ENCODE results near the gene PTGDS. TPM values are rescaled to one million over a fixed set of nuclear protein-coding genes. Genes with fewer than 3 reads are reported as not detected.

The PTGDS gene
- total and polyA plus RNA-seq, 4 donors, result 0.23 to 15.2 (median 6.4) TPM

GRCh38 chr9:136997830-136998234 lies 20.5 kb downstream of the PTGDS start:
- TF ChIP-seq CTCF (IDR thresholded peaks at IDR 0.05; ENCODE audit: low read depth, low read length, missing input control), result no peak
- no peak for TF ChIP-seq HNF4A (conservative IDR thresholded peaks at IDR 0.05)
- TF ChIP-seq ZBTB33 (IDR thresholded peaks at IDR 0.05), result no peak
- TF ChIP-seq RXRA (IDR thresholded peaks at IDR 0.05), result no peak
- WGBS, result 63% methylated on average over 18 of the region's 18 CpGs
- DNase-seq (ENCODE audit: low spot score), result no peak
- Histone ChIP-seq H3K27me3 (ENCODE audit: control insufficient read depth in 4 of 4, insufficient read depth in 4 of 4, low read length in 3 of 4) (no peaks in the 10 kb centered on the region), H3K27ac (ENCODE audit: low read depth in 1 of 2, low read length in 2 of 2) (peak overlapping the region in 1 of 2 donors; percentile 28), H3K4me1 (ENCODE audit: control insufficient read depth in 4 of 4, insufficient read depth in 4 of 4, low read length in 3 of 4) (peaks cover 6 to 32% (median 12%) of the 10 kb centered on the region in 4 donors), H3K4me3 (ENCODE audit: low read depth in 1 of 3, low read length in 3 of 3) (no peak overlapping the region), H3K9ac (ENCODE audit: low read depth in 1 of 2, low read length in 2 of 2) (no peak overlapping the region), H3K9me3 (ENCODE audit: control insufficient read depth in 4 of 4, low read length in 3 of 4) (no peaks in the 10 kb centered on the region), H3K36me3 (ENCODE audit: control insufficient read depth in 4 of 4, insufficient read depth in 3 of 4, low read depth in 1 of 4, low read length in 3 of 4) (peaks cover 0 to 3% (median 0%) of the 10 kb centered on the region in 4 donors)

GRCh38 chr9:137000177-137000930 lies 23.1 kb downstream of the PTGDS start:
- H3K36me3 ChIP-seq (ENCODE audit: control insufficient read depth in 4 of 4, insufficient read depth in 3 of 4, low read depth in 1 of 4, low read length in 3 of 4), result no peaks in the 10 kb centered on the region
- H3K27ac ChIP-seq (ENCODE audit: low read depth in 1 of 2, low read length in 2 of 2), result no peak overlapping the region
- peaks cover 2 to 22% (median 4%) of the 10 kb centered on the region in 4 donors for H3K4me1 ChIP-seq (ENCODE audit: control insufficient read depth in 4 of 4, insufficient read depth in 4 of 4, low read length in 3 of 4)
- no peaks in the 10 kb centered on the region for H3K27me3 ChIP-seq (ENCODE audit: control insufficient read depth in 4 of 4, insufficient read depth in 4 of 4, low read length in 3 of 4)
- DNase-seq (ENCODE audit: low spot score), result no peak
- TF ChIP-seq RXRA (IDR thresholded peaks at IDR 0.05), result peak in 1 of 2 donors; percentile 4
- TF ChIP-seq MAX (IDR thresholded peaks at IDR 0.05), result no peak
- 65% methylated on average over 10 of the region's 10 CpGs for WGBS
- no peaks in the 10 kb centered on the region for H3K9me3 ChIP-seq (ENCODE audit: control insufficient read depth in 4 of 4, low read length in 3 of 4)
- no peak overlapping the region for H3K4me3 ChIP-seq (ENCODE audit: low read depth in 1 of 3, low read length in 3 of 3)
- H3K9ac ChIP-seq (ENCODE audit: low read depth in 1 of 2, low read length in 2 of 2), result no peak overlapping the region

- WGBS, result 78% methylated on average over 20 of the region's 20 CpGs
Observed at GRCh38 chr9:137001857-137002645, 24.7 kb downstream of the PTGDS start.

More at GRCh38 chr9:137001857-137002645, 24.7 kb downstream of the PTGDS start:
- Histone ChIP-seq H3K9me3 (ENCODE audit: control insufficient read depth in 4 of 4, low read length in 3 of 4) (no peaks in the 10 kb centered on the region), H3K9ac (ENCODE audit: low read depth in 1 of 2, low read length in 2 of 2) (no peak overlapping the region), H3K4me3 (ENCODE audit: low read depth in 1 of 3, low read length in 3 of 3) (no peak overlapping the region), H3K36me3 (ENCODE audit: control insufficient read depth in 4 of 4, insufficient read depth in 3 of 4, low read depth in 1 of 4, low read length in 3 of 4) (no peaks in the 10 kb centered on the region), H3K27ac (ENCODE audit: low read depth in 1 of 2, low read length in 2 of 2) (no peak overlapping the region), H3K27me3 (ENCODE audit: control insufficient read depth in 4 of 4, insufficient read depth in 4 of 4, low read length in 3 of 4) (no peaks in the 10 kb centered on the region), H3K4me1 (ENCODE audit: control insufficient read depth in 4 of 4, insufficient read depth in 4 of 4, low read length in 3 of 4) (peaks cover 0 to 10% (median 4%) of the 10 kb centered on the region in 4 donors)
- TF ChIP-seq HNF4A (conservative IDR thresholded peaks at IDR 0.05) (peak in 1 of 2 donors; percentile 34), GABPA (IDR thresholded peaks at IDR 0.05 in 1 of 2, conservative IDR thresholded peaks at IDR 0.05 in 1 of 2) (no peak)
- DNase-seq (ENCODE audit: low spot score), result no peak
